ENCODE data around the gene CALN1.

Gene CALN1

DNA sequence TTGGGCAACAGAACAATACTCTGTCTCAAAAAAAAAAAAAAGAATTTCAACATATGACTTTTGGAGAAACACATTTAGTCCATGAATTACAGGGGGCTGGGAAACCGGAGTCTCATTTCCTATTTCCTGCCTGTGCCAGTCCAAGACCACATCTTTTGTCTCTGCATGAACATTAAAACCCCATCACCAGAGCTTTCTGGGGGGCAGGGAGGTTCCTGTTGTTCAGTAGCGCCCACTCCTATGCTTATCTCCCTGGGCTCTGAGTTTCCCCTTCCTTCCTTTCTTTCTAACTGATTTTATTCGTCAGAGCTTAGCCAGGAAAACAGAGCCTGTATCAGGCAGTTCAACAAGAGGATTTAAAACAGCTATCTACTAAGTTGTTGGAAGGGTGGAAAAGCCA, 119.3 kb downstream of the CALN1 start:
- TF ChIP-seq, protein P1, sequence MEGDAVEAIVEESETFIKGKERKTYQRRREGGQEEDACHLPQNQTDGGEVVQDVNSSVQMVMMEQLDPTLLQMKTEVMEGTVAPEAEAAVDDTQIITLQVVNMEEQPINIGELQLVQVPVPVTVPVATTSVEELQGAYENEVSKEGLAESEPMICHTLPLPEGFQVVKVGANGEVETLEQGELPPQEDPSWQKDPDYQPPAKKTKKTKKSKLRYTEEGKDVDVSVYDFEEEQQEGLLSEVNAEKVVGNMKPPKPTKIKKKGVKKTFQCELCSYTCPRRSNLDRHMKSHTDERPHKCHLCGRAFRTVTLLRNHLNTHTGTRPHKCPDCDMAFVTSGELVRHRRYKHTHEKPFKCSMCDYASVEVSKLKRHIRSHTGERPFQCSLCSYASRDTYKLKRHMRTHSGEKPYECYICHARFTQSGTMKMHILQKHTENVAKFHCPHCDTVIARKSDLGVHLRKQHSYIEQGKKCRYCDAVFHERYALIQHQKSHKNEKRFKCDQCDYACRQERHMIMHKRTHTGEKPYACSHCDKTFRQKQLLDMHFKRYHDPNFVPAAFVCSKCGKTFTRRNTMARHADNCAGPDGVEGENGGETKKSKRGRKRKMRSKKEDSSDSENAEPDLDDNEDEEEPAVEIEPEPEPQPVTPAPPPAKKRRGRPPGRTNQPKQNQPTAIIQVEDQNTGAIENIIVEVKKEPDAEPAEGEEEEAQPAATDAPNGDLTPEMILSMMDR (IDR thresholded peaks at IDR 0.05; ENCODE audit: low read depth, low read length): no peak
- no peak for DNase-seq (ENCODE audit: extremely low read depth, low read depth)

DNA sequence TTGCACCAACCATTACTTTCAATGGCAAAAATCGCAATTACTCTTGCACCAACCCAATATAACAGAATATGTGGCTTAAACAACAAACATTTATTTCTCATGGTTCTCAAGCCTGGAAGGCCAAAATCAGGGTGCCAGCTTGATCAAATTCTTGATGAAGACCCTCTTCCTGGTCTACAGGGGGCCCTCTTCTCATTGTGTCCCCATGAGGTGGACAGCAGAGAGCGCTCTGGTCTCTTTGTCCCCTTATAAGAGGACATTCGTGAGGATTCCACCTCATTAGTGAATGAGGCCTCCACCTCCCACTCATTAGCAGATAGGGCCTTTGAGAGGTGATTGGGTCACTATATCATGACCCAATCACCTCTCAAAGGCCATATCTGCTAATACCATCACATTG, 120.0 kb downstream of the CALN1 start:
- no peak for DNase-seq (ENCODE audit: extremely low read depth, low read depth)
- TF ChIP-seq, protein P1 (IDR thresholded peaks at IDR 0.05; ENCODE audit: low read depth, low read length): no peak

DNA sequence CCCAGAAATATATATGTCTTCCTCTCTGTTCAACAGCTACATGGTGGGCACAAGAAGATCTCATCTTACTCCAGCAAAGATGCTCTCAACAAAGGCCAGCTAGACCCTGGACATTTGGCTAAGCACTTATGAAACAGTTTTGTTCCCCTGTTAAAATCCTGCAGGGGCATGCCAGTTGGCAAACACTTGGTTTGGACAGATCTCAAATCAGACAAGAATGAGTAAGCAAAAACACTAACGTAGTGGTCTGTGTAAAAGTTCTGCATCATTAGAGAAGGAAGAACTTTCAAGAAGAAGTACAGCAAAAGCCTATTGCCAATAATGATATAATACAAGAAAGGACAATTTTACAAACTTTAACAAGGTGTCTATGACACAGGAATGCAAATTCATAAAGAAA, 125.6 kb downstream of the CALN1 start:
- TF ChIP-seq, protein P1 (IDR thresholded peaks at IDR 0.05; ENCODE audit: low read depth, low read length): no peak
- DNase-seq (ENCODE audit: extremely low read depth, low read depth): no peak

DNA sequence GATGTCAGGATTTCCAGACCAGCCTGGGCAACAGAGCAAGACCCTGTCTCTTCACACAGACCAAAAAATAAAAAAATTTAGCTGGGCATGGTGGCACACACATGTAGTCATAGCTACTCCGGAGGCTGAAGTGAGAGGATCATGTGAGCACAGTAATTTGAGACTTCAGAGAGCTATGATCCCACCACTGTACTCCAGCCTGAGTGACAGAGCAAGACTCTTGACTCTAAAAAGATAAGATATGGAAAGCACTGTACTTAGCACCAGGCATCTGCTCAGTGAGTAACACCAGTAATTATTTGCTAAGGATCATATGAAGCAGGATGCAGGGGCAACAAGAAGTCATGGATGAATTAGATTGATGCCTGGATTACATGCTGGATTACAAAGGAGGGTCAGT, 128.8 kb downstream of the CALN1 start:
- TF ChIP-seq, protein P1 (IDR thresholded peaks at IDR 0.05; ENCODE audit: low read depth, low read length): no peak
- no peak for DNase-seq (ENCODE audit: extremely low read depth, low read depth)

DNA sequence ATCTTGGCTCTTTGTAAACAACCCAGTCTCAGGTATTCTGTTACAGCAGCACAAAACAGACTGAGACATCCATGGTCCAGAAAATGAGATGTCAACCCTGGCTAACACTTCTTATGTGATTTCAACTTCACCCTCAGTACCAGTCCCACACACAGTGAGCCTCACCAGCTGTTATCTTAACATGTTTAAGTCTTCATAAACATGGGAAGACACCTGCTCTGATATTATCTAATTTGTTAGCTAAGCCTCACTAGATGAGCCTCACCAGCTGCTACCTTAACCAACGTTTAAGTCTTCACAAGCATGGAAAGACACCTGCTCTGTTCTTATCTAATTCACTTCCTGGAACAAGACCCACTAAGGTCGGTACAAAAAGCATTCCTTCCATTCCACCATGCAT, 130.8 kb downstream of the CALN1 start:
- TF ChIP-seq, protein P1 (IDR thresholded peaks at IDR 0.05; ENCODE audit: low read depth, low read length): no peak
- DNase-seq (ENCODE audit: extremely low read depth, low read depth): no peak

DNA sequence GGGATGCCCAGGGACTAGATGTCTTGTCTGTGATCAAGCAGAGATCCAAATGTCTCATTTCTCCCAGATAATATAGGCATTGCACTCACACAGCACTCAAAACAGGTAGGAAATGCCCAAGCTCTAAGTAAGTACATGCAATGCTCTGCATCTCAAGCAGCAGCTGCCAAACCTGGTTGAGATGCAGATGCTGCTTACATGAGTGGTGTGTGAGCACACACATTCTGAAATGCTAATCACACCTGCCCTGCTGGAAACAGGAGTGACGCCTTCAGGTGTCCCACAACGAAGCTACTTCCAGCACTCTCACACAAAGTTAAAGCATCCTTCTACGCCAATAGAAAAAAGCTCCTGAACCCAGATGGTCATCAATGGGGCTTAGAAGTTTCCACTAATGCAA, 132.9 kb downstream of the CALN1 start:
- no peak for DNase-seq (ENCODE audit: extremely low read depth, low read depth)
- TF ChIP-seq, protein P1 (IDR thresholded peaks at IDR 0.05; ENCODE audit: low read depth, low read length): no peak

DNA sequence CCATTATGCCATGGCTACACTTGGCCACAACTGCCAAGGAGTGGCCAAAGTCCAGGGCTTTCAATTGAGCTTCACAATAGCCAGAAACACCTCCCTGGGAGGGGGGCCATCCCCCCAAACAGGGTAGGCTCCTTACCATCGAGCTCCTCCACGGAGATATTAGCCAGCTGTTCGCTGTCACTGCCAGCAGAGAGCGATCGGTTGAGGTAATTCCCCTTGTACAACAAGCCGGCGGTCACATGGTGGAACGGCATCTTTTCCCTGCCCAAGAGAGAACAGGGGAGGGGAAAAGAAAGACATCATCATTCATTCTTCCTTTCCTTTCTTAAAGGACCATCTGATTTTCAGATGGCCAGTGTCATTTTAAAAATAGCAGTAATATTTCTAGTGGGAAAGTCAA, 133.6 kb downstream of the CALN1 start:
- no peak for DNase-seq (ENCODE audit: extremely low read depth, low read depth)
- TF ChIP-seq, protein P1 (IDR thresholded peaks at IDR 0.05; ENCODE audit: low read depth, low read length): no peak
